Activated CD8-positive, alpha-beta memory T cell treated with anti-CD3 and anti-CD28 coated beads, Interleukin-2, amount 50 U/mL, for 1 hour (primary cell): Measurements from ENCODE around the gene NEGR1.

Experiments used
- DNase-seq: peaks from one replicate; pipeline ENCODE4 v3.0.0-alpha.2; 2020; ENCODE audit errors: extremely low read depth

Gene NEGR1

DNA sequence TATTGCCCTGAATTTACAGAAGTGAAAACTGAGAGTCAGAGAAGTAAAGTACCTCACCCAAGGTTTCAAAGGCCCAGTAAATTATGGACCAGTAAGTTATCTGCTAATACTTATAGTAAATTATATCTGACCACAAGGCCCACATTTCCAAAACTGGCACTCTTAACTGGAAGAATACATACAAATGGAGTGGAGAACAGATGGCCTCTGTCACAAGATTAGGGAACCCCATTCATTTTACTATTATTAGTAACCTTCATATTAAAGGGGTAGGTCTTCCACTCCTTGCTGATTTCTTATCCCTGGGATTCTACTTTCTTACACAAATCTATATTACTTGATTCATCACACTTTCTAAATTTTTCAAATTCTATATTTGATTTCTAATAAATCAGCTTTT is 588.8 kb downstream of the NEGR1 start:
- no peak for DNase-seq

DNA sequence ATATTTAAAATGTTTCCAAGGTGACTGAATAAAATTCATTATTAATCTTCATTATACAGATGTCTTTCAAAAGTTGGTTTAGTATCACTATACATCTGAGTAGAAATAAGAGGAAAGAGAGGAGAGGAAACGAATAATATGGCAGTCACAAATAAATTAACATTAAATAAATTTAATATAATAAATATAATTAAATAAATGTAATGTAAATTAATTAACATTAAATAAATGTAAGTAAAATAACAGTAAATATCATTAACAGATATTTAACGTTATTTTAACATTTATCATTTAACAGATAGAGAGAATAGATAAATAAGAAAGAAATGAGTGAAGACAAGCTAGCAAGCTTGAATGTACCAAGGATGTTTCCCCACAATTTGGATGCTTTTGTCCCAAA is 592.7 kb downstream of the NEGR1 start:
- no peak for DNase-seq

DNA sequence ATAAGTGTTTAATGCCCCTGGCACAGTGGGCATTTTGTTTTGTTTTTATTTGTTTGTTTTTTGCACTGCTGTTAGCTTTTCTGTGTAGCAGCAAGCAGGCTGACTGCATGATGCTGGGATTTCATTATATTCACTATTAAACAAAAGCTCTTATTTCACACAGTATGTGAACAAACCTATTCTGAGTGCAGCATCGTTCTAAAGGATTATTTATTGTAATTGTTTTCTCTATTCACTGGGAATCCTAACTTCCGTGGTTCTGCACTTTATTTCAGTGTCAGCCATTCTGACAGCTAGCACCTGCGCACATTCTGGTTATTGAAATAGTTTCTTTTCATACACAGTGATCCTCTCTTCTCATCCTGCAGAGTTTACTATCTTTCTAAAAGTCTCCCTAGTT is 595.0 kb downstream of the NEGR1 start:
- DNase-seq = no peak

DNA sequence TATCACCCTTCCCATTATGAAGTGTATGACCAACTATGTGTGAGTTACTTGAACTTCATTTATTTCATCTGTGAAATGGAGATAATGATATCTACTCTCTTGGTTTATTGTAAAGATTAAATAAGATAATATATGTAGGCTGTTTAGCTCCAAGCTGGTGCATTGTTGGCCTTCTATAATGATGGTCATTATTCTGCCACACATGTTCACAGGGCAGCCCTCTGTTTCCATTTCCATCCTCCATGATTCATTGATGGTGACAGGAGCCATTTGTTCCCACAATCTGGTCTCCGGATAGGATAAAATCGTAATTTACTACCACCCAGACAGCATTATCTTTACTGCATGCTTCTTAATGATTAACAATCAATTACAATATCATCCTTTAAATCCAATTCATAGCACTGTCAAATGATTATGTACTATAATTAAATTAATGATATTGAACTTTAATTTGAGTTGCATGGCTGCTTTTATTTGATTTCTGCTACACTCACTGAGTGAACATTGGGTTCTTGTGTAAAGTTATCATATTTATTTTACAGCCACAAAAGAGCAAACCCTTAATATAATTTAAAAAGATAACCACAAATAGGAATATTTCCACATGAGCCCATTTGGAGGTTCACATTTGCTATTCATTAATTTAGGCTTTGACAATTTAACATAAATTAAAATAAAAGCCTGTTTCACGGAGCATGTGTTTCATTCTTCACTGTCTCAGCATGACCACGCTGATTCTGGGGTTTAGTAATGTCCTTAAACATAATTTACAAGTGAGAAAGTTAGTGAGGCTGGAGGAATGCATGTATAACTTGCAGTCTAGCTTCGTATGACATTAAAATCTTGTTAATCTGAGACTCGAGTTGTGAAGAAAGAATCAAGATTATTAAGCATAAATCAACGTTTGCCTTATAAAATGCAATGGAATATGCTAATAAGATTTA is 605.1 kb downstream of the NEGR1 start:
- DNase-seq = no peak

DNA sequence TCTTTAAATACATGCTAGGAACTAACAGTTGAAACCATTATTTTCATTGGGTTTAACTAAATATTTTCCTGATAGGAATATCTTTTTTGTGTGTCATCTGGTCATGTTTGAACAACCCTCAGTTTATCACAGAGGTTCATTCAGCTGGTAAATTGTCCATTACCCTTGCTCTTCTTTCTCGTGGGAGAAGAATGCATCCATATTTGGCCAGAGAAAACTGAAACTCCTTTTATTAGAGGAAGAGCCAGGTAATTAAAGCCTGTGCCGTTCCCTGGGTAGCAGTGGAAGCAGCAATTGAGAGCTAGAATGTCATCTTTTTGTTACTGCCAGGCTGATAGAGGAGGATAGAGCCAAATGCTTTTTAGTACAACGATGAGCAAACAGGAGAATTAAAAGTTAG is 614.3 kb downstream of the NEGR1 start:
- DNase-seq = no peak

DNA sequence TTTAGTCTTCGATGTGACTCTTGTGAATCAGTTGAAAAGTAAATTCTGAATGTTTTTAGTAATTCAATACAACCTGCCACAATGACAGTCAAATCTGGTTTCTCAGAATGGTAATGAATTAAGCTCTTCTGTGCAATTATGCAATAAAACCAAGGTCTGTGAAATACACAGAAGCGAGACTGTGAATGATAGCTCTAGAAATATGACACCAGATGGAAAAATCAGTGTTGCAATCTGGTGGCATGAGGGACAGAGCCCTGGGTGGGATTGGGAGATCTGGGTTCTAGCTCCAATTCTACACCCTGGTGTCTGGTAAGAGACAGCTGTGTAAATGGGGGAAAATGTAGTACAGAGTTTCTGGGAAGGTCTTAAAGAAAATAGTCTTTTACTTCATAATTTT is 615.1 kb downstream of the NEGR1 start:
- no peak for DNase-seq

DNA sequence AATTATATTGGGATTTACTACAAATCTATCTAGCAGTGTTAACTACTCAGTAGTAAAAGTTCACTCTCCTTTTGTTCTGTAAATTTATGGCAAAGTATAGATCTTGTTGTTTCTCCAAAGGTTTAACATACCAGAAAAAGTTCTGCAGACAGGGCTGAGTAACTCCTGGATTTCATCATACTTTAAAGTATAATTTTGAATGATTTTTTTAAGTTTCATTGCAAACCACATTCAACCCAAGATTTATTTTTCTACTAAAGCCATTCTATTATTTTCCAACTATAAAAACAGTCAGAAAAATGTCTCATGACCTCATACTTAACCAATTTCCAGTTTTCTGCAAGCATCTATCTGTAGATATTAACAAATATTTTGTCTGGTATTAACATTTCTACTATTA is 615.7 kb downstream of the NEGR1 start:
- no peak for DNase-seq

DNA sequence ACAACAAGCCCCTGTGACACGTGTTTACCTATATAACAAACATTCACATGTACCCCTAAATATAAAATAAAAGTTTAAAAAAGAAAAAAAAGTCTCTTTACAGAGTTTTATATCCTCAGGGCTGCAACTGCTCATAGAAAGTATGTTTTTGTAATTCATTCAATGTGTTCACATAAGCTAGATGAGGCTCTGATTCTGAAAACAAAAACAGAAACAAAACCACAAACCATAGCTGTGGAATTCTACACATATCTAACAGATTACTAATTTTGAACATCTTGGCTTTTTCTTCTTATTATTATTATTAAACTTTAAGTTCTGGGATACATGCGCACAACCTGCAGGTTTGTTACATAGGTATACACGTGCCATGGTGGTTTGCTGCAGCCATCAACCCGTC is 621.9 kb downstream of the NEGR1 start:
- DNase-seq = no peak

DNA sequence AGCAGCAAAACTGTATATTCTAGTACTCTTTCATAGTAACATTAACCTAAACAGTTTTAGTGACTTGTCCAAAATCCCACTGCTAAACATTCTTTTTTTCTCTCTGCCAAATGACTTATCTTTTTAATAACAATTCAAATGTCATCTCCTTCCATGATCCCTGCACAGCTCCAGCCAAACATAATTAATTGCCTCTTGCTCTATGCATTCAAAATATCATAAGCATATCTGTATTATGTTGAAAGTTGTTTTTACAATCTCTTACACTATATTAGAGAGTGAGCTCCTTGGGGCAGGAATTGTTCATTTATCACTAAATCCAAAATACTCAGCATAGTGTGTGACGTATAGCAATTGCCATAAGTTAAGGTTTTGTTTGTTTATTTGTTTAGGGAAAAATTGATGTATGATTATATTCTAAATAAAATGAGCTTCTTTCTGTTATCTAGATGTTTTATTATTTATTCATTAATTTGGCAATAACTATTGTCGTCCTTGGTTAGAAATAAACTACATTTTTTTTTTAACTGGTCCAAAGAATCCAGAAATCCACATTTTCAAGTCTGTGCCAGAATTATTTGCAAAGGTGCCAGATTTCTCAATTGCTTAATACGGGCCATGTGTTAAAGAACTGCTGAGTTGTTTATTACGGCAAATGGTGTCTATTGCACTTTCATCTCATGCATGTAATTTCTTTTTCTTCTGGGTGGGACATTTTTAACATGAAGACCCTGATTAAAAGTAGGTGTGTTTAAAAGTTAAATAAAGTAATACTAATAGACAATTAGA is 624.3 kb downstream of the NEGR1 start:
- DNase-seq = no peak

DNA sequence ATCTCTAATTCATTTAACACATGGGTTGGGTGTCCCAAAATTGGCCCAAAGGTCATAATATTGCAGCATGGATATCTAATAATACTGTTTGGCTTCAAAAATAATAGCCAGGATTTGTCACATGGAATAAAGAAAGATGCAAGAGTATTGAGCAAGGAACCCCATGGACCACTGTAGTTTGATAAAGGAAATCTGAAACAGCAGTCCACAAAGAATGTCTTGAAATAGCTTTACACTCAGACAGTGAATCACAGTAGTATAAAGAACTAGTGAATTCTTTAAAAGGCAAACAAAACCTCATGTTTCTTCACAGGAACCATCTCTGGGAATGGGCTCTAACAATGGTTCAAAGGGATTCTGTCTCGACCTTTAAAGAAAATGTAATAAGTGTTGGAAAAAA is 625.4 kb downstream of the NEGR1 start:
- DNase-seq = no peak

DNA sequence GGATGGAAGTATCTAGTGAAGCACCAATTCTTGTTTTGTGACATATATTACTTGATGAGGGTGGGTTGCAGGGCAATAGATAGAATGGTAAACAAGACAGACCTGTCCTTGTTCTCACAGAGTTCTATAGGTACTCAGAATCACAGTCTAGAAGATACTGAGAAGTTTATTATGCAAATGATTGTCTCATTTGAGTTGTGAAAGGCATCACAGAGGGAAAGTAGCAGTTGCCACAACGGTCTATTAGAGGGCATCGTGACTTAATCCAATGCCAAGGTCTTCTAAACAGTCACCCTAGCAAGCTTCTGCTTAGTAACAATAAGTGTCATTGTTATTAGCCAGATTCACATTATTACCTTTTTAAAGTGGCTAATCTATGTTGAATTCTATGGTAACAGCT is 626.7 kb downstream of the NEGR1 start:
- no peak for DNase-seq

DNA sequence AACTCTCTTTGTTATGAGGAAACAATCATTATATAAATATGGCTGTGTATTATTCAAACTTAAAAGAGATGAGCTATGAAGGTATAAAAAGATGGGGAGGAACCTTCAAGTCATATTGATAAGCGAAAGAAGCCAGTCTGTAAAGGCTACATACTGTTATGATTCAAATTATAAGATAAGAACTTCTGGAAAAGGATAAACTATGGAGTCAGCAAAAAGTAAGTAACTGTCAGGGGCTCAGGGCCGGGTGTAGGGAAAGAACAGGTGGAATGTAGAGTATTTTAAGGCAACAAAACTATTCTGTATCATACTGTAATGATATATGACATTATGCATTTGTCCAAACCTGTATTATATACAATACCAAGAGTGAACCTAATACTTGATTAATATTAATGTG is 628.4 kb downstream of the NEGR1 start:
- no peak for DNase-seq

DNA sequence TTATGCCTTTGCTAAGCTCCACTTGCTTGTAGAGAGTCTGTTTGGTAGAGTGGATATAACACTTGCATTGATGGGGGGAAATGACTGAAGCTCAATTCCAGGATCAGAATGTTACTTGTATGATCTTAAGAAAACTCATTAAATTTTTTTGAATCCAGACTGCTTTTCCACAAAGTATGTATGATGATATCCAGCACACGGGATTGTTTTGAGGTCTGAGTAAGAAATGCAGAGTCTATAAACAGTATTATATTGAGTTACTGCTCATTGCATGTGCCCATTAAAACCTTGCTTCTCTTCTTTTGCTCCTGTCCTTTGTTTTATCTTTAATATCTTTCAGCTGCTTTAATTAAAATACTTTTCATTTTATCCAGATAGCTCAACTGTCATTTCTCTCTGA is 631.1 kb downstream of the NEGR1 start:
- no peak for DNase-seq

DNA sequence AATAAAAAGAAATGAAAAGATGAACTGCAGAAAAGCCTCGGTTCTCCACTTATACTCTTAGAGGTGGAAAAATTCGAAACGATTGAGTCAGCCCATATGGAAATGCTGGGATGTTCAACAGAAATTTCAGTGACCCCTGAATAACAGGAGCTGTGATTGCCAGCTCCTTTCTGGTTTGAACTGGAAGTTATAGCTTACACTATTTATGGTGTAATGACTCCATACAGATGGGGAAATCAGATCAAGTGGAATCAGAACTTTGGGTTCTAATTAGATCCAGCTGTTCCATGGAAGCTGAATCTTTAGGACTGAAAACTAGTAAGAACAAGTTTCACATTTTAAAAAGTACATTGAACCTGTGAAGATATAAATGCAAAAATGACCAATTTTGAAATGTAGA is 632.2 kb downstream of the NEGR1 start:
- DNase-seq = no peak

DNA sequence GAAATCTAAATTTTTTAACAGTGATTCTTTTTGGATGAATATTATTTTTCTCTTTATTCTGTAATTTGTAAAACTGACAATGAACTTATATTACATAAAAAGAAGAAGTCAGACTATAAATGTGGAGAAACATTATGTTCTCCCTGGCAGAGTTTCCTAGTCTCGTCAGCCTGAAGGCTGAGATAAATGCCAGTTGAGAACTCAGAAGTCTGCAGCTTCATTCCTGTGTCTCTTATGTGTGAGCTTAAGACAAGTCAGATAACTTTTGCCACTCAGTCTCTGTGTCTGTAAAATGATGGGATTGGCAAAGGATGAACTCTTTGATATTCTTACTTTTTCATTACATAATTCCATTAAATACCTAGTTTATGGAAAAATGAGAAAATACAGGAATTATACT is 632.7 kb downstream of the NEGR1 start:
- DNase-seq = no peak

DNA sequence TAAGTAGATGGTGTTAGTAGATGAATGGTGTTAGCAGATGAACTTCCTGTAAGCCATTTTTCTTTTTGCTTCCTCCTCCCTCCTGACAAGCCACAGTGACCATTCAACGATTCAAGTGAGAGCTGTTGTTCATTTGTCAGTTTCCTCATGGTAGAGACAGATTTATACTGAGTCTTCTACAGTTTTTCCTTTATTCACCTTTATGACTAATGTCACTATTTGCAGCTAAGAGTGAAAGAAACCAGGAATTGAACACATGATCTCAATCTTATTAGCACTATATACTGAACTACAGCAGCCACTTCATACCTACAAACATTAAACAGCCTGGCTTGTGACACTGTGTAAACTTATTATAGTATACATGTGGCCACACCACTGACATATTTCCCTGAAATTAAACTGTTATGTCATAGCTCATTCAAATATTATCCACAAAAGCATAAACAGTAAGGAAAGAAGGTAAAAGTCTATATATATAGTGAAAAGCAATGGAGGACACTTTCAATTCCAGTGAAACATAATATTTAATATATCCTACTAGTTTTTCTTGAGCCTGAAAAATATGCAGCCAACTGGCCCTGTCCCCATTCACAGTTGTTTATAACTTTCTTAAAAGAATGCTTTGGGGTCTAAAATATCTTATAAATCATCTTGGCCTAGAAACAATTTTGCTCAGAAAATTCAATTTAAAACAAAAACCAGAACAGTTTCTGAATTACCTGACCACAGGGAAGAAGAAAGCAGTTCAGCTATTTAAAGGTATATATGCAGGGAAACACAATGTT is 634.6 kb downstream of the NEGR1 start:
- no peak for DNase-seq

DNA sequence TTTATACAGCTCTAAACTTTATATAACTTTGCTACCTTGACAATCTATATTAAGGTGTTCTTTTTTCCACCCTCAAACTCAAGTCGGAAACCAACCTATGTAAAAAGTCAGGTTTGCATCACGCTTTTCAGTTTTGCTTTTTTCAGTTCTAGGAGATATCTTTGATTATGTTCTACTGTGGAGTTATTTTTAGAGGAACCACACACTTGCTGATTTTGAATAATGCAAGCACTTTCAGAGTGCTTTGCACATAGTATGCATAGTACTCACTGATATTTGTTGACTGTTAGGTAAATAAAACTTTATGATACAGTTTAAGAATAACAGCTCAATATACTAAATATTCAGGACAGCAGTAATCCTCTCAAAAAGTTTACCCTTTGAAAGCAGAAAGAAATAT is 637.3 kb downstream of the NEGR1 start:
- no peak for DNase-seq

DNA sequence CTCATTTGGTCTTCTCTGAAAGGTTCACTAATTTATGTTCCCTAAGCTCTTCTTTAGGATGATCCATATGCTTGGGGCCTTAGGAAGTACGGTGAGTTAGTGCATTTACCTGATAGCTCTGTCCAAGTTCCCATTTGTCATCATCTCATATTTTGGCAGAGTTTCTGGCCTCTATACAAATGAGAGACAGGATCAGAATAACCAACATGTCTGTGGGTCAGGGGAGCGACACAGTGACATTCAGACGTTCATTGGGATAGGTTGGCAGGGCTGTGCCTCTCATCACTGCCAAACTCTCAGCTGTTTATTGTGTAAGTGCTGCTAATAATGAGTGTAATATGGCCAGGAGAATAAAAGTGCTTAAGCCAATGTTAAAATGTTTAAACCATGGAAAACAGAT is 640.4 kb downstream of the NEGR1 start:
- DNase-seq = no peak

DNA sequence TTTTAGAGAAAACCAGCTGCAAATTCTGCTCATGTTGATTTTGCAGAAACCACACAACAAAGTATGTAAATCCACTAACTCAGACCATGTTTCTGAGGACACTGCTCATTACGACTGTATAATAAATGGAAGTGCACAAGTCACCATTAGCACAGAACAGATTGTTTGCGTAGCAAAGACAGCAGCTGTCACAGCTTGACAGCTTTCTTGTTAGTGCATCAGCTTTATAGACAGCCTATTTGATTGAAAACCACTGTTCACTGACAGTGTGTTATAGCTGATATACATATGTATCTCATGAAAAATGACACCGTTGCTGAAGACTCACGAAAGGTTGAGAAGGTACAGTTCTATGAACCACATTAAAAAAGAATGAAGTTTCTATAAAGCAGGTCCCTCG is 641.3 kb downstream of the NEGR1 start:
- no peak for DNase-seq

DNA sequence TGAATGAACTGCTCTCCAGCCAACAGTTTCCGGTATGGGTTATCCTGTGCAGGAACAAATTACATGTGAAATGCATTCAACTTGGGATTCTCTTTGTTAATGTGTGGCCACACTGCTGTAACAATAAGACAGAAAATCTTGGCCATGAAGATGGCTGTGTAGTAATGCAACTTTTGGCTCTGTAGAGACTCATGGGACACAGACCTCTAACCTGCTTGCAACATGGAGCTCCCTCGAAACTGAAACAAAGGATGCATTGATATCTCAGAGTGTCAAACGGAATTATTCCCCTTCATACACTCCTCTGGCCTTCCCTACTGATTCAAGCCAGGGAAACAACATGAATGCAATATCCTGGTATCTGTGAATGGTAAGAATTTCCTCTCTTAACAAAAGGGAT is 642.2 kb downstream of the NEGR1 start:
- no peak for DNase-seq

DNA sequence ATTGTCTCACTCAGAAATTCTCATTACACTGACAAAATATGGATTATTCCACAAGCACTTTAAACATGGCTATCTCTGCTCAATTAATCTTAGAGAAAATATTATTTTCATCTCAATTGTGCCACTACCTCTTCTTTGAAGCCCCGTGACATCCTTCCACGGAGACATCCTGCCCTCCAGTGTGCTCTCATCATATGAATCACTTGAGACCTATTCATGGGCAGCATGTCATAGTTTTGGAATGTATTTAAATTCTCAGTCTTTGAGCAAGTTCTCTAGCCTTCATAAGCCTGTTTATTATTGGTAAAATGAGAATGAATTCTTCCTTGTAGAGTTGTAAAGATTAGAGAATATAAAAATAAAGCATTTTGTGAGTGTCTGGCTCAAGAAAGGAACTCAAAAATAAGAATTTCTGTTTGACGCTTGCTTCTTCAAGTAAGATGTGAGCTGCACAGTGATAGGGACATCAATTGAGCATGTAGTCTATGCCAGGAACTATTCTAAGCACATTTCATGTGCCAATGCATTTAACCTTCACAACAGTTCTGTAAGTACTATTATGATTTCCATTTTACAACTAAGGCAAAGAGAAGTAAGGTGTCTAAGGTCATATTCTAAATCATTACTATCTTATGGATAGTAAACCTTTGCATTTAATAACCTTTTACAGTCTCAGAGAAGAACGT is 644.1 kb downstream of the NEGR1 start:
- no peak for DNase-seq

DNA sequence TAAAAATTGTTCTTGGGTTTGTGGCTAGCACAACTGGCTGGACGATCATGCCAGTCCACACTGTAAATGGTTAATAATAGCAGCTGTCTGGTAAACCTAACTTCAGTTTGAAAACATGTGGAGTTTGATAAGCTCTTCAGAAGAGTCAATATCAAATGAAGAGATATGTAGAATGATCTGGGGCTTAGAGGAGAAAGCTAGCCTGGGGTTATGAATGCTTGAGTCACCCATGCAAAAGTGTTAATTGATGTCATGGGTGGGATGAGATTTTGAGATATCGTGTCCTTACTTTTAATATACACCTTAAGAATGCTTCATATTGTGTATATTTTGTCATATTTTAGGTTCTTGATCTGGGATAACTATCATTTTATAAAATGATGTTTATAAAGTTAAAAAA is 646.8 kb downstream of the NEGR1 start:
- DNase-seq = no peak
